H1 (cell line): ENCODE measurements around the gene TMEM51. TPM values are rescaled to one million over a fixed set of nuclear protein-coding genes. Genes with fewer than 3 reads are reported as not detected.

Experiments
- BACH1 ChIP-seq: IDR thresholded peaks from 2 replicates; pipeline ENCODE4 v1.6.1; 2012; ENCODE audit warnings: low read length, improper control_type of control experiment
- JUN ChIP-seq: IDR thresholded peaks from 2 replicates; pipeline ENCODE4 v1.6.1; 2011; ENCODE audit warnings: low read depth, mild to moderate bottlenecking, improper control_type of control experiment, low read length
- POU5F1 ChIP-seq: IDR thresholded peaks from 2 replicates; pipeline ENCODE4 v1.6.1; 2011; ENCODE audit warnings: low read depth, mild to moderate bottlenecking, low read length, moderate library complexity
- TAF1 ChIP-seq: IDR thresholded peaks from 2 replicates; pipeline ENCODE4 v1.6.1; 2011; ENCODE audit warnings: mild to moderate bottlenecking, low read depth, low read length
- TBP ChIP-seq: IDR thresholded peaks from 2 replicates; pipeline ENCODE4 v1.6.1; 2011; ENCODE audit warnings: low read depth, low read length, improper control_type of control experiment
- TCF12 ChIP-seq: IDR thresholded peaks from 2 replicates; pipeline ENCODE4 v1.6.1; 2011; ENCODE audit warnings: low read depth, mild to moderate bottlenecking, low read length
- polyA plus RNA-seq, 7 experiments: library from polyadenylated mRNA; depleted of rRNA in 3 of 7; stranded (reverse) in 5 of 7; unstranded in 2 of 7; fragments of >200 nt in 5 of 7; fragments of 200-250 nt in 2 of 7; gene quantifications; 1 replicate in 5 of 7; 2 replicates in 1 of 7; 4 replicates in 1 of 7; pipeline versions ENCODE4 v1.2.1 to v1.2.3, GENCODE V29; 2011 to 2013; ENCODE audit warnings: missing spikeins in 2 of 7, mixed read lengths in 2 of 7
- total RNA-seq: library from RNA; stranded (reverse); fragmentation: NEBNext Ultra II Directional; extraction: Animal tissue kit (Norgen Biotek cat#: 25700); gene quantifications from 2 replicates; pipeline ENCODE4 v1.2.1, GENCODE V29; 2021
- TF ChIP-seq, protein P1 (sequence below): fragments of 300-600 bp; sonication (generic); IDR thresholded peaks from 2 replicates; pipeline ENCODE4 v1.7.1; 2012; ENCODE audit warnings: low read length, moderate library complexity, mild to moderate bottlenecking, inconsistent platforms; ENCODE audit not compliant: insufficient replicate concordance
- TF ChIP-seq, protein P2 (sequence below): IDR thresholded peaks from 2 replicates; pipeline ENCODE4 v1.6.1; 2012; ENCODE audit warnings: inconsistent platforms

TMEM51 gene
- total and polyA plus RNA-seq, 2 of the 8 experiments (the other 6 are each of a cell fraction or from before 2014, with no cell fraction given) = 9.9 to 10.7 TPM

- TF ChIP-seq, protein P1, sequence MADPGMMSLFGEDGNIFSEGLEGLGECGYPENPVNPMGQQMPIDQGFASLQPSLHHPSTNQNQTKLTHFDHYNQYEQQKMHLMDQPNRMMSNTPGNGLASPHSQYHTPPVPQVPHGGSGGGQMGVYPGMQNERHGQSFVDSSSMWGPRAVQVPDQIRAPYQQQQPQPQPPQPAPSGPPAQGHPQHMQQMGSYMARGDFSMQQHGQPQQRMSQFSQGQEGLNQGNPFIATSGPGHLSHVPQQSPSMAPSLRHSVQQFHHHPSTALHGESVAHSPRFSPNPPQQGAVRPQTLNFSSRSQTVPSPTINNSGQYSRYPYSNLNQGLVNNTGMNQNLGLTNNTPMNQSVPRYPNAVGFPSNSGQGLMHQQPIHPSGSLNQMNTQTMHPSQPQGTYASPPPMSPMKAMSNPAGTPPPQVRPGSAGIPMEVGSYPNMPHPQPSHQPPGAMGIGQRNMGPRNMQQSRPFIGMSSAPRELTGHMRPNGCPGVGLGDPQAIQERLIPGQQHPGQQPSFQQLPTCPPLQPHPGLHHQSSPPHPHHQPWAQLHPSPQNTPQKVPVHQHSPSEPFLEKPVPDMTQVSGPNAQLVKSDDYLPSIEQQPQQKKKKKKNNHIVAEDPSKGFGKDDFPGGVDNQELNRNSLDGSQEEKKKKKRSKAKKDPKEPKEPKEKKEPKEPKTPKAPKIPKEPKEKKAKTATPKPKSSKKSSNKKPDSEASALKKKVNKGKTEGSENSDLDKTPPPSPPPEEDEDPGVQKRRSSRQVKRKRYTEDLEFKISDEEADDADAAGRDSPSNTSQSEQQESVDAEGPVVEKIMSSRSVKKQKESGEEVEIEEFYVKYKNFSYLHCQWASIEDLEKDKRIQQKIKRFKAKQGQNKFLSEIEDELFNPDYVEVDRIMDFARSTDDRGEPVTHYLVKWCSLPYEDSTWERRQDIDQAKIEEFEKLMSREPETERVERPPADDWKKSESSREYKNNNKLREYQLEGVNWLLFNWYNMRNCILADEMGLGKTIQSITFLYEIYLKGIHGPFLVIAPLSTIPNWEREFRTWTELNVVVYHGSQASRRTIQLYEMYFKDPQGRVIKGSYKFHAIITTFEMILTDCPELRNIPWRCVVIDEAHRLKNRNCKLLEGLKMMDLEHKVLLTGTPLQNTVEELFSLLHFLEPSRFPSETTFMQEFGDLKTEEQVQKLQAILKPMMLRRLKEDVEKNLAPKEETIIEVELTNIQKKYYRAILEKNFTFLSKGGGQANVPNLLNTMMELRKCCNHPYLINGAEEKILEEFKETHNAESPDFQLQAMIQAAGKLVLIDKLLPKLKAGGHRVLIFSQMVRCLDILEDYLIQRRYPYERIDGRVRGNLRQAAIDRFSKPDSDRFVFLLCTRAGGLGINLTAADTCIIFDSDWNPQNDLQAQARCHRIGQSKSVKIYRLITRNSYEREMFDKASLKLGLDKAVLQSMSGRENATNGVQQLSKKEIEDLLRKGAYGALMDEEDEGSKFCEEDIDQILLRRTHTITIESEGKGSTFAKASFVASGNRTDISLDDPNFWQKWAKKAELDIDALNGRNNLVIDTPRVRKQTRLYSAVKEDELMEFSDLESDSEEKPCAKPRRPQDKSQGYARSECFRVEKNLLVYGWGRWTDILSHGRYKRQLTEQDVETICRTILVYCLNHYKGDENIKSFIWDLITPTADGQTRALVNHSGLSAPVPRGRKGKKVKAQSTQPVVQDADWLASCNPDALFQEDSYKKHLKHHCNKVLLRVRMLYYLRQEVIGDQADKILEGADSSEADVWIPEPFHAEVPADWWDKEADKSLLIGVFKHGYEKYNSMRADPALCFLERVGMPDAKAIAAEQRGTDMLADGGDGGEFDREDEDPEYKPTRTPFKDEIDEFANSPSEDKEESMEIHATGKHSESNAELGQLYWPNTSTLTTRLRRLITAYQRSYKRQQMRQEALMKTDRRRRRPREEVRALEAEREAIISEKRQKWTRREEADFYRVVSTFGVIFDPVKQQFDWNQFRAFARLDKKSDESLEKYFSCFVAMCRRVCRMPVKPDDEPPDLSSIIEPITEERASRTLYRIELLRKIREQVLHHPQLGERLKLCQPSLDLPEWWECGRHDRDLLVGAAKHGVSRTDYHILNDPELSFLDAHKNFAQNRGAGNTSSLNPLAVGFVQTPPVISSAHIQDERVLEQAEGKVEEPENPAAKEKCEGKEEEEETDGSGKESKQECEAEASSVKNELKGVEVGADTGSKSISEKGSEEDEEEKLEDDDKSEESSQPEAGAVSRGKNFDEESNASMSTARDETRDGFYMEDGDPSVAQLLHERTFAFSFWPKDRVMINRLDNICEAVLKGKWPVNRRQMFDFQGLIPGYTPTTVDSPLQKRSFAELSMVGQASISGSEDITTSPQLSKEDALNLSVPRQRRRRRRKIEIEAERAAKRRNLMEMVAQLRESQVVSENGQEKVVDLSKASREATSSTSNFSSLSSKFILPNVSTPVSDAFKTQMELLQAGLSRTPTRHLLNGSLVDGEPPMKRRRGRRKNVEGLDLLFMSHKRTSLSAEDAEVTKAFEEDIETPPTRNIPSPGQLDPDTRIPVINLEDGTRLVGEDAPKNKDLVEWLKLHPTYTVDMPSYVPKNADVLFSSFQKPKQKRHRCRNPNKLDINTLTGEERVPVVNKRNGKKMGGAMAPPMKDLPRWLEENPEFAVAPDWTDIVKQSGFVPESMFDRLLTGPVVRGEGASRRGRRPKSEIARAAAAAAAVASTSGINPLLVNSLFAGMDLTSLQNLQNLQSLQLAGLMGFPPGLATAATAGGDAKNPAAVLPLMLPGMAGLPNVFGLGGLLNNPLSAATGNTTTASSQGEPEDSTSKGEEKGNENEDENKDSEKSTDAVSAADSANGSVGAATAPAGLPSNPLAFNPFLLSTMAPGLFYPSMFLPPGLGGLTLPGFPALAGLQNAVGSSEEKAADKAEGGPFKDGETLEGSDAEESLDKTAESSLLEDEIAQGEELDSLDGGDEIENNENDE = no peak
- TF ChIP-seq TAF1 (no peak), BACH1 (no peak), JUN (no peak), POU5F1 (no peak), TBP (no peak), TCF12 (no peak)
- TF ChIP-seq, protein P2, sequence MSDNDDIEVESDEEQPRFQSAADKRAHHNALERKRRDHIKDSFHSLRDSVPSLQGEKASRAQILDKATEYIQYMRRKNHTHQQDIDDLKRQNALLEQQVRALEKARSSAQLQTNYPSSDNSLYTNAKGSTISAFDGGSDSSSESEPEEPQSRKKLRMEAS = no peak
- TF ChIP-seq, all 59 proteins: peak for 0
Measured at GRCh38 chr1:15148475-15148874, 5.1 kb upstream of the TMEM51 start (continued).
